Activated naive CD8-positive, alpha-beta T cell (primary cell): ENCODE results near the gene CLRN3.
A peak's percentile ranks its signal among the peaks of the same experiment; 100 is the strongest.

Experiments used
- H3K27ac Mint-ChIP-seq: one replicate; pipeline ENCODE4 v1.8.0; 2021; ENCODE audit warnings: mixed read lengths
- H3K27me3 Mint-ChIP-seq: one replicate; pipeline ENCODE4 v1.8.0; 2021; ENCODE audit warnings: mixed read lengths
- H3K36me3 Mint-ChIP-seq: one replicate; pipeline ENCODE4 v1.8.0; 2021; ENCODE audit warnings: mixed read lengths
- H3K4me1 Mint-ChIP-seq: one replicate; pipeline ENCODE4 v1.8.0; 2021; ENCODE audit warnings: low read depth, mixed read lengths
- H3K4me3 Mint-ChIP-seq: one replicate; pipeline ENCODE4 v1.8.0; 2021; ENCODE audit warnings: mild to moderate bottlenecking, mixed read lengths
- H3K9me3 Mint-ChIP-seq: one replicate; pipeline ENCODE4 v1.8.0; 2021; ENCODE audit warnings: low read depth, mixed read lengths

The CLRN3 gene

GRCh38 chr10:127909716-127910463 lies 17.1 kb upstream of the CLRN3 start:
- Mint-ChIP-seq H3K27me3 (peaks cover 12% of the 10 kb centered on the region), H3K4me1 (no peaks in the 10 kb centered on the region), H3K9me3 (no peaks in the 10 kb centered on the region), H3K27ac (peak overlapping the region; percentile 42), H3K36me3 (no peaks in the 10 kb centered on the region), H3K4me3 (peak overlapping the region; percentile 44)

DNA sequence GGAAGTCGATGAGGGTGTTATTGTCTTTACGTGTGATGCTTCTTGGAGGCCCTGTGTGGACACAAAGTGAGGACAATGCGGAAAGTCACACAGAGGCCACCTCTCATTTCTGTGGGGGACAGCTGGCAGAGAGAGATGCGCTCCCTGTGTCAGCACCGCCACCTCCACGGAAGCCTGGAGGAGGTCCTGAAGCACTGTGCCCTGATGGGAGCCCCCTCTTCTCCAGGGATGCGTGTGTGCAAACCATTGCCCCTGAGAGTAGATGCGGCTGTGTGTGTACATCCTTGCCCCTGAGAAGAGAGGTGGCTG lies 16.2 kb upstream of the CLRN3 start:
- Mint-ChIP-seq H3K4me1 (no peaks in the 10 kb centered on the region), H3K36me3 (no peaks in the 10 kb centered on the region), H3K27me3 (peaks cover 12% of the 10 kb centered on the region), H3K4me3 (no peak overlapping the region), H3K9me3 (no peaks in the 10 kb centered on the region), H3K27ac (no peak overlapping the region)

- no peaks in the 10 kb centered on the region for H3K9me3 Mint-ChIP-seq
- no peaks in the 10 kb centered on the region for H3K4me1 Mint-ChIP-seq
- no peaks in the 10 kb centered on the region for H3K36me3 Mint-ChIP-seq
- H3K27me3 Mint-ChIP-seq: peaks cover 12% of the 10 kb centered on the region
- H3K27ac Mint-ChIP-seq: no peak overlapping the region
- peak overlapping the region; percentile 51 for H3K4me3 Mint-ChIP-seq
Observed at GRCh38 chr10:127908106-127908958, 15.6 kb upstream of the CLRN3 start.

- Mint-ChIP-seq H3K4me1 (no peaks in the 10 kb centered on the region), H3K4me3 (peak overlapping the region; percentile 51), H3K9me3 (no peaks in the 10 kb centered on the region), H3K36me3 (no peaks in the 10 kb centered on the region), H3K27me3 (peaks cover 12% of the 10 kb centered on the region), H3K27ac (no peak overlapping the region)
Observed at GRCh38 chr10:127907411-127908105, 14.8 kb upstream of the CLRN3 start.

GRCh38 chr10:127906548-127907377 lies 14.0 kb upstream of the CLRN3 start, which contains the start of gene PTPRE:
TSS of gene PTPRE (plus strand) at chr10:127907103. CDS start at chr10:128040882, 133,779 bp downstream.
- no peak within 1 kb of the TSS for H3K27ac Mint-ChIP-seq
- peak within 1 kb of the TSS; percentile 51 for H3K4me3 Mint-ChIP-seq
- no peaks in the 10 kb centered on the region for H3K4me1 Mint-ChIP-seq
- H3K36me3 Mint-ChIP-seq: no peaks in the 10 kb centered on the region
- H3K27me3 Mint-ChIP-seq: peaks cover 12% of the 10 kb centered on the region
- H3K9me3 Mint-ChIP-seq: no peaks in the 10 kb centered on the region

- Mint-ChIP-seq H3K27ac (no peak overlapping the region), H3K9me3 (no peaks in the 10 kb centered on the region), H3K27me3 (peaks cover 14% of the 10 kb centered on the region), H3K4me3 (peak overlapping the region; percentile 42), H3K4me1 (no peaks in the 10 kb centered on the region), H3K36me3 (no peaks in the 10 kb centered on the region)
Observed at GRCh38 chr10:127905848-127906261, 13.1 kb upstream of the CLRN3 start.

- no peaks in the 10 kb centered on the region for H3K36me3 Mint-ChIP-seq
- H3K27ac Mint-ChIP-seq: no peak overlapping the region
- H3K27me3 Mint-ChIP-seq: peaks cover 13% of the 10 kb centered on the region
- H3K4me1 Mint-ChIP-seq: no peaks in the 10 kb centered on the region
- H3K4me3 Mint-ChIP-seq: peak overlapping the region; percentile 17
- H3K9me3 Mint-ChIP-seq: no peaks in the 10 kb centered on the region
Observed at GRCh38 chr10:127905001-127905847, 12.5 kb upstream of the CLRN3 start.

GRCh38 chr10:127904311-127905000 lies 11.7 kb upstream of the CLRN3 start:
- H3K27me3 Mint-ChIP-seq: peaks cover 13% of the 10 kb centered on the region
- H3K36me3 Mint-ChIP-seq: no peaks in the 10 kb centered on the region
- H3K9me3 Mint-ChIP-seq: no peaks in the 10 kb centered on the region
- no peaks in the 10 kb centered on the region for H3K4me1 Mint-ChIP-seq
- H3K4me3 Mint-ChIP-seq: no peak overlapping the region
- no peak overlapping the region for H3K27ac Mint-ChIP-seq

DNA sequence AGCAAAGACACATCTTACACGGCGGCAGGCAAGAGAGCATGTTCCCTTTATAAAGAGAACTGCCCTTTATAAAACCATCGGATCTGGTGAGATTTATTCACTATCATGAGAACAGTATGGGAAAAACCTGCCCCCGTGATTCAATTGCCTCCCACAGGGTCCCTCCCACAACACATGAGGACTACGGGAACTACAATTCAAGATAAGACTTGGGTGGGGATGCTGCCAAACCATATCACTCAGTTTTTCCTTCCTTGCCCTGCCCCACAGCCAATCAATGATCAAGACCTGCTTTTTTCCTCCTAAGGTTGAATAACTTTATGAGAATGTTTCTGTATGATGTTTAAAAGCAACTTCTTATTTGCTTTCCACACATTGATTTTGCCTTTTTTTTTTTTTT lies 11.0 kb upstream of the CLRN3 start:
- peaks cover 13% of the 10 kb centered on the region for H3K27me3 Mint-ChIP-seq
- H3K27ac Mint-ChIP-seq: no peak overlapping the region
- no peak overlapping the region for H3K4me3 Mint-ChIP-seq
- H3K36me3 Mint-ChIP-seq: no peaks in the 10 kb centered on the region
- no peaks in the 10 kb centered on the region for H3K9me3 Mint-ChIP-seq
- no peaks in the 10 kb centered on the region for H3K4me1 Mint-ChIP-seq

- Mint-ChIP-seq H3K27me3 (peaks cover 7% of the 10 kb centered on the region), H3K27ac (no peak overlapping the region), H3K4me1 (no peaks in the 10 kb centered on the region), H3K4me3 (no peak overlapping the region), H3K9me3 (no peaks in the 10 kb centered on the region), H3K36me3 (no peaks in the 10 kb centered on the region)
Observed at GRCh38 chr10:127899766-127900387, 7.1 kb upstream of the CLRN3 start.

- H3K27me3 Mint-ChIP-seq: peaks cover 9% of the 10 kb centered on the region
- no peaks in the 10 kb centered on the region for H3K4me1 Mint-ChIP-seq
- no peak overlapping the region for H3K27ac Mint-ChIP-seq
- no peaks in the 10 kb centered on the region for H3K9me3 Mint-ChIP-seq
- H3K36me3 Mint-ChIP-seq: no peaks in the 10 kb centered on the region
- no peak overlapping the region for H3K4me3 Mint-ChIP-seq
Observed at GRCh38 chr10:127897177-127897576, 4.4 kb upstream of the CLRN3 start.

GRCh38 chr10:127896590-127896989 lies 3.8 kb upstream of the CLRN3 start:
- Mint-ChIP-seq H3K4me1 (no peaks in the 10 kb centered on the region), H3K36me3 (no peaks in the 10 kb centered on the region), H3K4me3 (no peak overlapping the region), H3K27ac (no peak overlapping the region), H3K9me3 (no peaks in the 10 kb centered on the region), H3K27me3 (peaks cover 11% of the 10 kb centered on the region)

DNA sequence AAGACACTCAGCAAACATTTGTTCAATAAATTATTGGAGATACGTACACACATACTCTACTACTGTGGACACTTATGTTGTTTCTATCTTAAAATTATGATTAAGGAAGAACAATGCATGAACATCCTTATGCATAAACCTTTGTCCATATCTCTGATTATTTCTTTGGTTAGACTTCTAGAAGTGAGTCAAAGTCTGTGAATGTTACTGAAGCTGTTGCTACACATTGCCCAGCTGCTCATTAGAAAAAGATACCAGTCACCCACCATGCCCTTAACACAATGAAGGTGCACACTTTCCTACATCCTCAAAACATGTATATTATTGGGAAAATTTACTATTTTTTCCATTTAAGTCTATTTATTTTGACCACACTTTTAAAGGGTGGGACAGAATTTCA lies 1.4 kb upstream of the CLRN3 start:
- no peak overlapping the region for H3K27ac Mint-ChIP-seq
- peaks cover 5% of the 10 kb centered on the region for H3K27me3 Mint-ChIP-seq
- no peaks in the 10 kb centered on the region for H3K9me3 Mint-ChIP-seq
- no peak overlapping the region for H3K4me3 Mint-ChIP-seq
- no peaks in the 10 kb centered on the region for H3K36me3 Mint-ChIP-seq
- no peaks in the 10 kb centered on the region for H3K4me1 Mint-ChIP-seq
